ENCODE measurements around the gene EFCAB14. TPM values are rescaled to one million over a fixed set of nuclear protein-coding genes. Genes with fewer than 3 reads are reported as not detected.

Gene EFCAB14
- total and polyA plus RNA-seq, 10 donors, result 15.1 to 126 (median 92.3) TPM

DNA sequence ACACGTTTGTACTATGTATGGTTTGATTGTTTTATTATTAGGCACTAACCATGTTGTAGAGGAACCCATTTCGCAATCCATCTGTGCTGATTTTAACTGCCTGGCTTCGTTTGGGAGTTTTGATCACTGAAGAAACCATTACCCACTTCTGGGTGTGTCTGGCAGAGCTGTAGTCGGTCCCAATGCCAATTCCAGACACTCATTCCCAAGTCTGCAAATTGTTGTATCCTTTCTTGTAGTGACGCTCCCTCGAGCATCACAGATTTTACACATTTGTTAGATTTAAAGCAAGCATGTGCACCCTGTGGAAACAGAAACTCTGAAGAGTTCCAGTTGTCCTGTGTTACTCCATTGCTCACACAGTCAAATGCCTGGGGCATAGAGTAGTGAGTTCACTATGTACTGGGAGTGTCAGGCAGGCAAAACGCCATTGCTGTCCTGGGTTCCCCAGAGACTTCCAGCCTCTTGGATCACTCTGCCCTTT lies 31.0 kb upstream of the EFCAB14 start:
- no peak for DNase-seq
- Histone ChIP-seq H3K27ac (no peak overlapping the region), H3K9me3 (no peaks in the 10 kb centered on the region), H3K4me1 (peaks cover 0 to 3% (median 0%) of the 10 kb centered on the region in 6 donors), H3K4me3 (no peak overlapping the region), H3K36me3 (no peaks in the 10 kb centered on the region), H3K27me3 (replicated peaks in 1 of 7) (peaks cover 0 to 68% (median 0%) of the 10 kb centered on the region in 7 donors)
- intact Hi-C loops (cut with DNase I; ENCODE audit: low total_unique reads), result no loop called here
- 53 to 64% (median 56%) methylated on average over 7 of the region's 7 CpGs for whole genome bisulfite sequencing, 5 donors
- TF ChIP-seq POLR2AphosphoS5 (IDR thresholded peaks at IDR 0.05) (no peak), POLR2A (IDR thresholded peaks at IDR 0.05) (no peak)
- TF ChIP-seq, protein P1, sequence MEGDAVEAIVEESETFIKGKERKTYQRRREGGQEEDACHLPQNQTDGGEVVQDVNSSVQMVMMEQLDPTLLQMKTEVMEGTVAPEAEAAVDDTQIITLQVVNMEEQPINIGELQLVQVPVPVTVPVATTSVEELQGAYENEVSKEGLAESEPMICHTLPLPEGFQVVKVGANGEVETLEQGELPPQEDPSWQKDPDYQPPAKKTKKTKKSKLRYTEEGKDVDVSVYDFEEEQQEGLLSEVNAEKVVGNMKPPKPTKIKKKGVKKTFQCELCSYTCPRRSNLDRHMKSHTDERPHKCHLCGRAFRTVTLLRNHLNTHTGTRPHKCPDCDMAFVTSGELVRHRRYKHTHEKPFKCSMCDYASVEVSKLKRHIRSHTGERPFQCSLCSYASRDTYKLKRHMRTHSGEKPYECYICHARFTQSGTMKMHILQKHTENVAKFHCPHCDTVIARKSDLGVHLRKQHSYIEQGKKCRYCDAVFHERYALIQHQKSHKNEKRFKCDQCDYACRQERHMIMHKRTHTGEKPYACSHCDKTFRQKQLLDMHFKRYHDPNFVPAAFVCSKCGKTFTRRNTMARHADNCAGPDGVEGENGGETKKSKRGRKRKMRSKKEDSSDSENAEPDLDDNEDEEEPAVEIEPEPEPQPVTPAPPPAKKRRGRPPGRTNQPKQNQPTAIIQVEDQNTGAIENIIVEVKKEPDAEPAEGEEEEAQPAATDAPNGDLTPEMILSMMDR (IDR thresholded peaks at IDR 0.05 in 8 of 11, conservative IDR thresholded peaks at IDR 0.05 in 3 of 11), result no peak

DNA sequence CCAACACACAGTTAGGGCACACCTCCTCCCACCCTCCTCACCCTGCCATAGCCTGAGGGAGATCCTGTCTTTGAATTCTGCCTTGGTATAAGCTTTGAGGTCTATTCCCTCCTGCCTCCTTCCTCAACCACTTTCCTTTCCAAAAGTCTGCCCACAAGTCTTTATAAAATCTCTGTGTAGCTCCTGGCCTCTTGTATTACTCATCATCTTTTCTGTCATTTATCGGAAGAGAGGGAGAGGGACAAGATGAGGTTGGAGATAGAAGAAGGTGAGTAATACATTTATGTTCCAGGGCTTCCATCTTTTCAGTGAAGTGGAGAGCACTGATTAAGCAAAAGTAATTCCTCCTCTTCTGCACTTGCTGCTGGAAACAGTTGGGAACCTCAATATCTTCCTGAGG lies 30.5 kb upstream of the EFCAB14 start:
- DNase-seq, result no peak
- H3K27ac ChIP-seq, result no peak overlapping the region
- H3K36me3 ChIP-seq, result no peaks in the 10 kb centered on the region
- intact Hi-C loops (cut with DNase I; ENCODE audit: low total_unique reads), result no loop called here
- H3K27me3 ChIP-seq (replicated peaks in 1 of 7), result peaks cover 0 to 68% (median 0%) of the 10 kb centered on the region in 7 donors
- H3K4me1 ChIP-seq, result peaks cover 0 to 3% (median 0%) of the 10 kb centered on the region in 6 donors
- no peaks in the 10 kb centered on the region for H3K9me3 ChIP-seq
- 88 to 98% (median 94%) methylated on average over 1 of the region's 1 CpG for WGBS, 5 donors
- TF ChIP-seq, protein P1 (IDR thresholded peaks at IDR 0.05 in 8 of 11, conservative IDR thresholded peaks at IDR 0.05 in 3 of 11), result no peak
- no peak for TF ChIP-seq POLR2AphosphoS5 (IDR thresholded peaks at IDR 0.05)
- no peak for TF ChIP-seq POLR2A (IDR thresholded peaks at IDR 0.05)
- no peak overlapping the region for H3K4me3 ChIP-seq

DNA sequence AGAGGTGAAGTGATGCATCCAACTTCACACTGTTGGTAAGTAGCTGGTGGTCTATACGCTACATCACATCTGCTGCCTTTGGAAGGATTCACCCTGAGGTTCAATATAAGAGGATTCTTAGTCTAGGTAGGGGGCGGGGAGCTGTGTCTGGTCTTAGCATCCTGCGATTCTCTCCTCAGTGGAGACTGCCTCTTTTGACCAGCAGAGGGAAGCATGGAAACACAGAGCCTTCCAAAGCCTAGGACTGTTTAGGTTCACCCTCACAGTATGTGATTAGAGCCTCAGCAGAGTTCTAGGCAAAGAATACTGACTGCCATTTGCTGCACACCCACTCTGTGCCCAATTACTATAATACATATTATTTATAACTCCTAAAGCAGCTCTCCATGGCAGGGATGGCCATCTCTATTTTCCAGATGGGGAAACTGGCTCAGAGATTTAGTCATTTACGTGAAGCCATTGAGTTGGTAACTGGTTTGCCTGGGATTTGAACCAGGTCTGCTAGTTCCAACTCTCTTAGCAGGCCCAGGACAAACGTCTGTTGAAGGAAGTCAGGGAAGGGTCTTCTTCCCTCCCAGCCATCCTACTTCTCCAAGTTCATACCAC lies 28.9 kb upstream of the EFCAB14 start:
- WGBS, 5 donors, result 30 to 37% (median 31%) methylated on average over 5 of the region's 5 CpGs
- Histone ChIP-seq H3K4me1 (no peaks in the 10 kb centered on the region), H3K27me3 (replicated peaks in 1 of 7) (peaks cover 0 to 72% (median 0%) of the 10 kb centered on the region in 7 donors), H3K9me3 (no peaks in the 10 kb centered on the region), H3K4me3 (no peak overlapping the region), H3K36me3 (no peaks in the 10 kb centered on the region), H3K27ac (no peak overlapping the region)
- no peak for TF ChIP-seq POLR2A (IDR thresholded peaks at IDR 0.05)
- TF ChIP-seq, protein P1 (IDR thresholded peaks at IDR 0.05 in 8 of 11, conservative IDR thresholded peaks at IDR 0.05 in 3 of 11), result peak in 7 of 11 experiments; percentile 25 to 54 (median 43)
- intact Hi-C loops (cut with DNase I; ENCODE audit: low total_unique reads), result no loop called here
- DNase-seq, result no peak

DNA sequence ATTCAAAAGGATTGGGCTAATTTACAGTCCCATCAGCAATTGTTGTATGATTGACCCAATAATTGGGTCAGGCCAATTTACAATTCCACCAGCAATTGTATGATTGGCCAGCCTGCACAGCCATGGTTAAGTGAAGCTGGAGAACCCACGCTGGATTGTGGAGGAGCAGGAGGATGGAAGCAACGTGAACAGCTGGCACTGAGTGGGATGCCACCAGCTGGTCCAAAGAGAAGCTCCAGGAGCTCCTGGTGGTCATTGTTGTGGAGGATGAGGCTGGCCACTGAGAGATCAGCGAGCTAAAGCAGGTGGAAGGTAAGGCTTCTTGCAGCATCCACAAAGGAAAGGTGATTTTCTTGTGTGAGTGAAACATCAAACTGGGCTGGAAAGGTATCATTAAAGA lies 23.2 kb upstream of the EFCAB14 start:
- WGBS, 5 donors, result 49 to 70% (median 60%) methylated on average over 3 of the region's 3 CpGs
- DNase-seq, result no peak
- Histone ChIP-seq H3K36me3 (no peaks in the 10 kb centered on the region), H3K27me3 (replicated peaks in 1 of 7) (peaks cover 0 to 59% (median 0%) of the 10 kb centered on the region in 7 donors), H3K9me3 (no peaks in the 10 kb centered on the region), H3K27ac (no peak overlapping the region), H3K4me3 (no peak overlapping the region), H3K4me1 (no peaks in the 10 kb centered on the region)
- TF ChIP-seq, protein P1 (IDR thresholded peaks at IDR 0.05 in 8 of 11, conservative IDR thresholded peaks at IDR 0.05 in 3 of 11), result no peak
- TF ChIP-seq POLR2AphosphoS5 (IDR thresholded peaks at IDR 0.05) (no peak), POLR2A (IDR thresholded peaks at IDR 0.05) (no peak)
- intact Hi-C loops (cut with DNase I; ENCODE audit: low total_unique reads), result no loop called here
